DMS79 treated with DMSO at 0.1 percent for 48 hours (cell line): ENCODE results near the gene CWC22.
A peak's percentile ranks its signal among the peaks of the same experiment; 100 is the strongest.
"Not testable (repeated sequence)": the region's sequence is repeated elsewhere in the genome, so short reads cannot be mapped to it uniquely, and the experiment has no call there.

Source experiments
- DNase-seq: peaks from one replicate; lab custom pipeline; 2025; lab: John Stamatoyannopoulos, UW

The CWC22 gene

DNA sequence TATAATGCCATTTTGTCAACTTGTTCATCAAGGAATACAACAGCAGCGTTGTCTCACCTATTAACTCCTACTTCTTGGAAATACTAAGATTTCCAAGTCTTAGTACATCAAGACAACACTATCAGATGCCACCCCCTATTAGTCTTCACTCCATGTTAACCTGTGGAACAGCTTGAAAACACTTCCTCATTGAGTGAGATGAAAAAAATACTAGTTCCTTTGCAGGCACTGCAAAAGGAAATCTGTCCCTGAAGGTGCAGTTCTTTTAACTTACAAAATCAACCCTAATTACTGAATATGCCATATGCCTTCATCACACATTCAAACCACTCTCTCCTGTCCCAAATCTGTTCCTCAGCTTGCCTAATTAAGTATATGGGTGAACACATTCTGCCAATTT lies 4.0 kb downstream of the CWC22 start:
- no peak for DNase-seq

DNA sequence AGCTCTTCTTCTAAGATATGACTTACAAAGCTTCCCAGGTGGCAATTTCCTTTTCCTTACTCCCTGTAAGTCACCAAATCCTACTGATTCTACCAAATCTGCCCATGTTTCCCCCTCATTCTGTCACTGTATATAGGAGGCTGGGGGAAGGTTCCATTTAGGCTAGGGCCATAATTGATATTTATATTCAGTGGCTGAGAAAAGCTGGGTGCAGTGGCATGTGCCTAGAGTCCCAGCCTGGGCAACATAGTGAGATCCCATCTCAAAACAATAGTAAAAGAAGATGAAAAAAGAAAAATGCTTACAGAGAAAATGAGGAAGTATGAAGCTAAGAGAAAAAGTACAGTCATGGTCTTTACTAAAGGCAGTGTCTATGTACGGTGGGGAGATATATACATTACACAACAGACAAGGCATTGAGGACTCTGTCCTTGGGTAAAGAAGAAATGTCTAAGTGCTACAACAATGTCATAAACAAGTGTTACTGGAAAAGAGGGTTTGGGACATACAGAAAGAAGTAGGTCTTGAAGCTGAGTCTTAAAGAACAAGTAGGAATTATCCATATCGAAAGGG lies 4.8 kb downstream of the CWC22 start:
- DNase-seq = no peak

DNA sequence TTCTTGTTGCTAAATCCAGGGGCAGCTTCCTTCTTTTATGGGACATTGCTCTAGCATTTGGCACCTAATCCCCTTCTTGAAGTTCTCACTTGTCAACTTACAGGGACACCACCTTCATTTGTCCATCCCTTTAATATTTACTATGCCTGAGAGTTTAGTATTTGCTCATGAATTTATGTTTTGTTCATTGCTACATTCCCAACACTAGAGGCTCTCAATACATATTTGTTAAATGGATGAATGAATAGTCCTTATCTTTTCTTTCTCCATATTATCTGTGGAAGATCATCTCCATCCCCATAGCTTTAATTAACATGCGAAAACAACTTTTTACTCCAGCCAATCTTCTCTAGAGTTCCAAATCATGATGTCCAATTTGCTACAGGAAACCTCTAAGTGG lies 5.4 kb downstream of the CWC22 start:
- DNase-seq = no peak

DNA sequence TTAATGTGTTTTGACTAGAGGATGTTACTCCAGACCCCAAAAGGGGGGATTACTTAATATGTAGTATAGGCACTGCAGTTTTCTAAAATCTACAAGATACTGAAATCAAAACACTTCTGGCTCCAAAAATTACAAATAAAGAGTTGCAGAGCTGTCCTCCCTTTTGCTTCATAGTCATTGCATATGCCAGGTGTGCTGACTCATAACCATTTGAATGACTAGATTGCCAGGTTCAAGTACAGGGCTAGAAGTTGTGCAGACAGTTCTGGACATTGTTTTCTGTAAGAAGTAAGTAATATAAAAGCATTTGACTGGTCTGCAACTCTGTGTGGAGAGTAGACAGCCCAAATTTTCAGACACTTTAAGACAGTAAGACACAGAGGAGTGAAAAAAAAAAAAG lies 6.7 kb downstream of the CWC22 start:
- DNase-seq = no peak

DNA sequence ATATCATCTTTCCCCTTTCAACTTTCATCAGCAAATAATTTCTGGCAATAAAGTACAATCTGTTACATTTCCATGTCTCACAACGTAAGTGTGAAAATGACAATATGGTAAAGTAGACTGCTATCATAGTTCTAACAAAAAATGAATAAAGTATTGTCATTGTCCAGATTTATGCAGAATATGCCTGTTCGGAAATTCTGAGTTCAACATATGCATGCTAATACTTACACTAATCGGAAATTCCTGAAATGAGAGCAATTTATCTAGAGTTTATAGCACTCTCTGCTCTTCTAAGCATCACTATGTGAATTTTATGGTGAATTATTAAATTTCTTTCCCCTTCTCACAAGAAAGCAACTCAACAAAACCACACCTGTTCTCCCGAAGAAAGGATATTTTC lies 8.1 kb downstream of the CWC22 start:
- DNase-seq = no peak

DNA sequence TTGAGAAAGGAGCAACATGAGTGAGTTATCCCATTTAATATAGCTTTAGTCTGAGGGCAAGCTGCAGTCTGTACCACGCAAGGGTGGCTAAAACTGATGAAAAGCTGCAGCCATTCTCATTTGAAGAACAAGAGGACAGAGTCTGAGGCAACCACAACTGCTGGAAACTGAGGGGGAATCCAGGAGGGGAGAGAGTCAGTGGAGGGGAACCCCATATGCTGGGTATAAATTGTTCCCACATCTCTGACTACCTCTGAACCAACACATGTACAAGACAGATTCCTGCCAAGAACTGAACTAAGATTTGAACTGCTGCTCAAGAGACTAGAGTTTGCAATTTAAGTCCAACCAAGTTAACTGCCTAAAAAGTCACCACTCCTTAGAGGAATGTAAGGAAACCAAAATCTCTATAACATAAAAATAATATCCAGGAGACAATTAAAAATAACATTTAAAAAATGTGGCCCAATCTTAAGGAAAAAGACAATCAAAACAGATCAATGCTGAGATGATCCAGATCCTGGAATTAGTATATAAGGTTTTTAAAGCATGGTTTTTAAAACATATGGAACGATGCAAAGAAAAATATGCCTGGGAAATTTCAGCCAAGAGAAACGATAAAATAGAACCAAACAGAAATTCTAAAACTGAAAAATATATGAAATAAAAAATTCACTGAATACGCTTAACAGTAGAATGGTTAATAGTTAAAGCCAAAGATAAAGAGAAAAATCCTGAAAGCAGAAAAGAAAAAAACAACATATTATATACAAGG lies 11.2 kb downstream of the CWC22 start:
- no peak for DNase-seq

DNA sequence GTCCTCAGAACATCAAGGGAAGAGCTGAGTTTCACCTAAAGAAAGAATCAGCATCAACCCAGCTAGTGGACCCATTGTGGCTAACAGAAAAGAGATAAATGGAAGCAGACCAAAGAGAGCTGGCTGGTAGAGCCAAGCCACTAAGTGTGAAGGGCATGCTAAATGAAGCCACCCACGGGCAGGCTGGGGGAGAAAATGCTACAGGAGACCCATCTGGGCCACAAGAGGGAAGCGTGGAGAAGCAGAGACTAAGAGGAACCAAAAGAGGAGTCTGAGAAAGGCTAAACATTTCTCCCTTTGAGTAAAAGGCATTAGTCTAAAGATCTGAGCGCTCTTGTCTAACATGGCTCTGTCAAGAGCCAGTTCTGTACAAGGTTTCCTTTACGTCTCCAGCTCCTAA lies 15.8 kb downstream of the CWC22 start:
- no peak for DNase-seq

DNA sequence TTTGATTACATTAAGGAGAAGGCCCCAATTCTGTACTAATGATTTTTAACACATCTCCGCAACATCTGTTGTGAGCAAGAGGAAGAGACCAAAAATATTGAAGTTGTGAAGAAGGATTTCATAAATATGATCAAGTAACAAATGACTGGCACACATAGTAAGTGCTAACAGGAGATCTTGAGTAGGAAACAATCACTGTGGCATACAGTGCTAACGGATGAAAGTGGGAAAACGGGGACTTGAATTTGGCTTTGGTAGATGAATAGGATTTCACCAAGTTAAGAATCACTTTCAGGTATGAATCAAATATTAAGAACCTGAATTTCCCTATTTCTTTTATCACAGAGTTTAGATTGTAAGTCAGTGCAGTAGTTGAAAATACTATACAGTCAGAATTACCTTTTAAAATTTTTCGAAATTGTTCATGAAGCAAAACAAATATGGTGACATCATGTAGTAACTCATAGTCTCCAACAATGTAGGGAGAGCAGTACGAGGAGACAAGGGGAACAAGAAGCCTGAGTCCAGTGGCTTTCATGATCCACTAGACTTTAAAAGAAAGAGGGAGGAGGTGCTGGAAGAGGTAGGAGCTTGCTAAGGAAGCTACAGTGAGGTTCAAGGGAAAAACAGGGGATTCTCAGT lies 16.3 kb downstream of the CWC22 start:
- no peak for DNase-seq

DNA sequence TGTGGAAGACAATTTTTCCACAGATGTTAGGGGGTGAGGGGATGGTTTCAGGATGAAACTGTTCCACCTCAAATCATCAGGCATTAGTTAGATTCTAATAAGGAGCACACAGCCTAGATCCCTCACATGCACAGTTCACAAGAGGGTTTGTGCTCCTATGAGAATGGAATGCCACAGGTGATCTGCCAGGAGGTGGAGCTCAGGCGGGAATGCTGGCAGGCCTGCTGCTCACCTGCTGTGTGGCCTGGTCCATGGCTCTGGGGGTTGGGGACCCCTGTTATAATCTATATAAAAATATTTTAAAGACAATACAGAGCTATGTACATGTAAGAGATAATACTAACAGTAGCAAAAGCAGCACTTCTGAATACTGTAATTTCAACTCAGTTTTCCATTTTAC lies 19.2 kb downstream of the CWC22 start:
- DNase-seq = no peak

DNA sequence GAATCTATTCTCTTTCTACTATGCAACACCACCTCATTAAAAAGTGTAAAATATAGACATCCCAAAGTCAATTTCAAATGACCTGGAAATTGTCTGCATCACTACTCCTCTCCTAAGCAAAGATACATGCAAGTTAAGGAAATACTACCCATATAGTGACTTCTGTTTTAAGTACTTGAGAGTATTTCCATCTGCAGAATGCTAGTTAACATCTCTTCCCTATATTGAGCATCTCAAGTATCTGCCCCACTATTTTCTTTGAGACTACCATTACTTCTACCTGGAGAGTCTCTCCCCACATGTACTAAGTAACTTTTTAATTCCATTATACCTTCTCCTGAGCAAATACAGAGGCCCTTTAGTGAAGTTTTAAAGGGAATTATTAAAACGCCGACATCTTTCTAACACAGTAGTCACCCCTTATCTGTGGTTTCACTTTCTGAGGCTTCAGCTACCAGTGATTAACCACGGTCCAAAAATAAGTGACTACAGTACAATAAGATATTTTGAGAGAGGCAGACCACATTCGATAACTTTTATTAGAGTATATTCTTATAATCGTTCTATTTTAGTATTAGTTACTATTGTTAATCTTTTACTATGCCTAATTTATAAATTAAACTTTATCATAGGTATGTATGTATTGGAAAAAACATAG lies 21.8 kb downstream of the CWC22 start:
- no peak for DNase-seq

DNA sequence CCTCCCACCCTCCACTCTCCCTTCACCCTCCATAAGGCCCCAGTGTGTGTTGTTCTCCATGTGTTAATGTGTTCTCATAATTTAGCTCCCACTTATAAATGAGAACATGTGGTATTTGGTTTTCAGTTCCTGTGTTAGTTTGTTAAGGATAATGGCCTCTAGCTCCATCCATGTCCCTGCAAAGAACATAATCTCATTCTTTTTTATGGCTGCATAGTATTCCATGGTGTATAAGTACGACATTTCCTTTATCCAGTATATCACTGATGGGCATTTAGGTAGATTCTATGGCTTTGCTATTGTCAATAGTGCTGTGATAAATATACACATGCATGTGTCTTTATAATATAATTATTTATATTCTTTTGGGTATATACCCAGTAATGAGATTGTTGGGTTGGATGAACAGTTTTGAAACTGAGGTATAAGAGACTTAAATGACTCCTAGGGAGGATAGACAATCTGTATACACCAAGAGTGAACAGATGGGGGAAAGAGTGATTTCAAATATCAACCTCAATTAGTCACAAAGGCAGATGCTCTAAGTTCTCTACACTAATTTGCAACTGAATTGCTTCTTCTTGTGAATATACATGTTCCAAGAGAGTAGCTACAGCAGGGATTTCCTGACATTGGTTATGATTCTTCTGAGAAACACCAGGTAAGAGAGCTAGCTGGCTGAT lies 23.7 kb downstream of the CWC22 start:
- no peak for DNase-seq

DNA sequence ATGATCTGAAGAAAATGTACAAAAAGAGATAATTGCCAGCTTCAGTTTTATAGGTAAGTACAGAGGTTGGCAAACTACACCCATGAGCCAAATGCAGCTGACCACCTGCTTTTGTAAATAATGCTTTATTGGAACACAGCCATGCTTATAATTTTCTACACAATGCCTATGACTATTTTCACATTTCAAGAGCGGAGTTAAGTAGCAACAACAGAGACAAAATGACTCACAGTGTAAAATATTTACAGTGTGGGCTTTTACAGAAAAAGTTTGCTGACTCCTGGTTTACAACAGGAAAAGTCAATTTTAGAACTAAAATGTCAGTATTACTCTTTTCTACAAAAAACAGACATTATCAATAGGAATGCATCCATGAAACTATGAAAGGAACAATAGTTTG lies 26.0 kb downstream of the CWC22 start:
- peak; percentile 50 for DNase-seq

DNA sequence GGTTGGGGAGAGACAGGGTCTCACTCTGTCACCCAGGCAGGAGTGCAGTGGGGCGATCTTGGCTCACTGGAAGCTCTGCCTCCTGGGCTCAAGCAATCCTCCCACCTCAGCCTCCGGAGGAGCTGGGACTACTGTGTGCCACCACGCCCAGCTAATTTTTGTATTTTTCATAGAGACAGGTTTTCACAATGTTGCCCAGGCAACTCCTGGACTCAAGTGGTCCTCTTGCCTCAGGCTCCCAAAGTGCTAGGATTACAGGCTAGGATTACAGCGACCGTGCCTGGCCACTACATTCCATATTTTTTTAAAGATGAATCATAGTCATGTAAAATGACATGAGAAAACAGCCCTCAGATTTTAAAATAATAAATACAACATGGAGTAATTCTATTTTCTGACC lies 32.3 kb downstream of the CWC22 start:
- no peak for DNase-seq

DNA sequence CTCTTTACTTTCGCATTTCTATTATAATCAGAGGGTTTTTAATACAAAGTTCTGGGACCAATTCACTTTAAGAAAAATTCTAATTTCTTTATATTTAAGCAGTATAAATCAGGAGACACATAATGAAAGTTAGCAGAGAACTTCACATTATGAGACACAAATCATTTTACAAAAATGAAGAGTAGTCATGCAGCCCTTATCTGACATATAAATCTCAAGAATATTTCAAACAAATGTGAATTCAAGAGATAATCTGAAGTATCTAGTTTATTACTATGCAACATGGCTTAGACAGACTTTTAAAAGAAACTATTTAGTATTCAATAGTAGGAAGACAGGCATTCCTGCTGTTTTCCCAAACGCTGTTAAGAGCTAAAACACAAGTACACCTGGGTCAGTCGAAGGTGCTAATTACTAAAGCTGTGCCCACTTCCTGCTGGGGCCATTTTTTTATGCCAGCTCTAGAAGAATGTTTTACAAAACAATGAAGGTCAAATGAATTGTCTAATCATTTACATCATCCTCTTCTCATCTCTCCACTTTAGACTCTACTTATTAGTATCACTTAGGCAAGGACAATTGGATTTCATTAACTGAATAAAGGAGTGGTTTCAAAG lies 40.2 kb downstream of the CWC22 start:
- DNase-seq = no peak

DNA sequence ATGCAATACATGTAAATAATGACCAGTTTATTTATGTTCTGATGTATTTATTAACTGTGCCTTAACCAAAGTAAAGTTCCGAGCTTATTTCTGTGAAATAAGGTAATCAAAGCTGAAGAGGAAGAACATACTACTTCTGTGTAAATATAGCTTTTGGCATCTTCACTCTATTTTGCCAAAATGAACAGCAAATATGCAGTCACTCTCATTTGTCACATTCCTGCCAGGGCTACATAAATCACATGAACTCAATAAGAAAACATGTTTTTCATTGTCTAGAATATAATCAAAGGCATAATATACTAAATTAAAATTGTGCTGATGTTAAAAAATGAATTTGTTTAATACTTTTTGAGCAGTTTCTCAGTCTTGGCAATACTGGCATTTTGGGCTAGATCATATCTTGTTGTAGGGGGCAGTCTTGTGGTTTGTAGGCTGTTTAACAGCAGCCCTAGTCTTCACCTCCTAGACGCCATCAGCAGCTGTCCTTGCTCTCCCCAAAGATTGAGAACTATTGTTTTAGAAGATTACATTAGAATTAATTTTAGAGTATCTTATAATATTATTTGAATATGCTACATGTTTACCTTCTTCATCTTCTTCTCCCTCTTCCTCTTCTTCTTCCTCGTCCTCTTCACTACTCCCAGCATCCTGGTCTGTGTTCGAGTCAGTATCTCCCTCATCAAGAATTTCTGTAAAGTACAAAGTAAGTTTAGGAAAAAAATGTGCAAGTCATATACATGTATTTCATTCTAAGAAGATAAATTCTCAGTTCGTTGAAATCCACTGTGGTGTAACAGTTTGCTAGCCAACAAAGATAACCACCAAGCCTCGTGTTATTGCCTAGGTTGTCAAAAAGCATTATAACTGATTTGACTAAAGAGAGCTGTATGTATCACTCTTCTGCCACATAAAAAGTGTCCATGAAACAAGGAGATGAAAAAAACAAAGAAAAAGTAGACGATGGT lies 41.5 kb downstream of the CWC22 start:
- DNase-seq = no peak

DNA sequence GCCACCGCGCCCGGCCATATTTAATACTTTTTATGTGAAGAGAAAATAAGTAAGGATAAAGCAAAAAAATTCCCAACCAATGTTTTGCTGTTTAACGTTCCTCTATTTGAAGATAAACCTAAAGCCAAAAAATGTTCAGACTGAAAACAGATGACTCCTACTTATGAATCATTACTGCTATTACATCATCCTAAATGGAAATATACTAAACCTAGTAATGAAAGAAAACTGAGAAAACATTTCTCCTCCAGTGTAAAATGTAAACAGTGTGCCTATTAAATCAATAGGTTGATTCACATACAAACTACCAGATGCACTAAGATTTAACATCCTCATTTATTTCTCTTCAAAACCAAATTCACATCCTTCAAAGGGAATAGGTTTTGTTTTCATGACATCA lies 43.5 kb downstream of the CWC22 start:
- no peak for DNase-seq

DNA sequence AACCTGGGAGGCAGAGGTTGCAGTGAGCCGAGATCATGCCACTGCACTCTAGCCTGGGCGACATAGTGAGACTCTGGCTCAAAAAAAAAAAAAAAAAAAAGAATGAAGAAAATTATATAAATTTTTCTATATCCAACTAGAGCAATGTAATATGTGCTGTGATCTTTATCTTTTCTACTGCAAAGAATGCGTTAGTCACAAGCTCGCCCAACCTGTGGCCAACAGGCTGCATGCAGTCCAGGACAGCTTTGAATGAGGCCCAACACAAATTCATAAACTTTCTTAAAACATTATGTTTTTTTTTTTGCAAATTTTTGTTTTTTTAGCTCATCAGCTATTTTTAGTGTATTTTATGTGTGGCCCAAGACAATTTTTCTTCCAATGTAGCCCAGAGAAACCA lies 48.8 kb downstream of the CWC22 start:
- not testable (repeated sequence) for DNase-seq

DNA sequence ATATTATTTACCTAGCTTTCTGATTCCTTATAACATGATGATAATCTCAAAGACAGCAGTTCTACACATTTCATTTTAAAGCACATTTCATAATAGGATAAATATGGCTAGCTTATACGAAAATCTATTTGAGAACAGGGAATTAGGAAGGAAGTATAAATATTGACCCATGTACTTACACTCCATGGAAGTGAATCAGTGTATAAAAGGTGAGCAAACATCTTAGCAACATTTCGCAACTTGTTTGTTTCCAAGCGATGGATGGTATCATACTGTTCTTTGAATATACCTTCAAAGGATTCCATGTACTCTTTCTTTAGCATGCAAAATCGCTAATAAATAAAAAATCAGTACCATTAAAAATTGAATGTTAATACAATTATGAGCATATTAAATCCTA lies 53.1 kb downstream of the CWC22 start:
- no peak for DNase-seq

DNA sequence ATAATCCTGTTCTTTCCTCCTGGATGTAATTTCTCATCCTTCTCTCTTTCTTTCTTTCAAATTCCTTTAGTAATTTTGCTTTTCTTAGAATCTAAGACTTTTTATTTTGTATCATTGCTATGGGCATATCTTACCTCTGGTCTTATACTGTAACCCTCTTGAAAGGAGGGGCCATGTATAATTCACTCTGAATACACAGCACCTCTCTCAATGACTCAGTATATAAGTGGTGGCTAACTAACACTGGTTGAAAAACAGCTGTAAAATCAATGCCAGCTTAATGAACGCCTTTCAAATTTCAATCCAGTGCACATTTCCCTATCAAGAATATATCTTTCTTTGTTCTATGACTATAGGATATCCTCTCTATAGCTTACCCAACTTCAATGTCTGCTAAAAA lies 53.7 kb downstream of the CWC22 start:
- DNase-seq = no peak

DNA sequence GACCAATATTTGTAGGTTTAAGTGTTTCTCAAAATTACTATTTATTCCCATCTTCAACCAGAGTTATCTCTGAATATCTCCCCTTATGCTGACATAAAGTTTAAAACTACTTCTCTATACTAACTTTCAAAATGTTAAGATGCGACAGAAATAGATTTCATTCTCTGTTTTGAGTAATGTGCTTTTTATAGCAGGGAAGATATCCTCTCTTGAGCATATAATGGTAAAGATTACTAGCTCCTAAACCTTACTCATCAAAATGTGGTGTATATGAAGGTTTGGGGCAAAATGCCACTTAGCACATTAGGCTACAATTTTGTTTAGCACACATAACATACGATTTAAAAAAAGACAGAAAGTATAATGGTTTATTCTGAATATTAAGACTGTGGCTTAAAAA lies 54.4 kb downstream of the CWC22 start:
- no peak for DNase-seq

DNA sequence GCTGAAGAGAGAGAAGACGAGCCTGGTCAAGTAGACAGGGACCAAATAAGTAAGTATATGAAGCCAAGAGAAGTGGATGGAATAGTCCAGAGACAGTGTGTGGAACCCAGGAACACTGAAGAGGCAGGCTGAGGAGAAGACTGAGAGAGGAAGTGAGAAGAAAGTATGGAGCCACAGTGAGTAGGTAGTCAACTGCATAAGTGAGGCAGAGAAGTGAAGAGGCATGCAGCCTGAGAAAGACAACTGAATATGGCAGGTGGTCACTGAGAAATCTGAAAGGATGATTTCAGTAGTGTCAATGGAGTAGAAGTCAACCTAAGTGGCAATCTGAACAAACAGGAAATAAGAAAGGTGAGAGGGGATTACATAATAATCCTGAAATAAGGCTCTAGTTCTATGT lies 55.4 kb downstream of the CWC22 start:
- no peak for DNase-seq
